Epithelial cell of esophagus (primary cell): Measurements from ENCODE around the gene PATE2.

Experiments used
- DNase-seq: peaks from one replicate; pipeline ENCODE4 v3.0.0; 2010; ENCODE audit warnings: low read depth
- H3K4me3 ChIP-seq: 2 replicates; pipeline ENCODE4 v1.5.1; 2011; ENCODE audit warnings: mild to moderate bottlenecking, low read length, control low read depth
- CTCF ChIP-seq: IDR thresholded peaks from 2 replicates; pipeline ENCODE4 v1.5.1; 2011; ENCODE audit warnings: low read depth, mild to moderate bottlenecking, low read length, control low read depth, inconsistent platforms; ENCODE audit not compliant: insufficient read depth; ENCODE audit errors: missing control alignments

Gene PATE2

GRCh38 chr11:125784678-125785077, 6.0 kb upstream of the PATE2 start:
- TF ChIP-seq CTCF = no peak
- no peak for DNase-seq
- no peak overlapping the region for H3K4me3 ChIP-seq

- DNase-seq = peak; percentile 41
- TF ChIP-seq CTCF = no peak
Measured at GRCh38 chr11:125777309-125777708, 1.3 kb downstream of the PATE2 start.

GRCh38 chr11:125773516-125773915, 5.1 kb downstream of the PATE2 start:
- no peak overlapping the region for H3K4me3 ChIP-seq
- peak; percentile 5 for DNase-seq
- no peak for TF ChIP-seq CTCF

More at GRCh38 chr11:125777309-125777708, 1.3 kb downstream of the PATE2 start:
- no peak overlapping the region for H3K4me3 ChIP-seq

GRCh38 chr11:125772834-125773505, 5.7 kb downstream of the PATE2 start:
- DNase-seq = peak; percentile 21
- TF ChIP-seq CTCF = no peak
- no peak overlapping the region for H3K4me3 ChIP-seq

- DNase-seq = no peak
- H3K4me3 ChIP-seq = no peak overlapping the region
- no peak for TF ChIP-seq CTCF
Measured at GRCh38 chr11:125770583-125770982, 8.0 kb downstream of the PATE2 start.

- no peak for TF ChIP-seq CTCF
Measured at GRCh38 chr11:125768336-125769046, 10.1 kb downstream of the PATE2 start.

More at GRCh38 chr11:125768336-125769046, 10.1 kb downstream of the PATE2 start:
- DNase-seq = no peak
- no peak overlapping the region for H3K4me3 ChIP-seq
